Measurements from ENCODE around the gene AFF3.

- no peak for TF ChIP-seq FOXK2 (IDR thresholded peaks at IDR 0.05)
- no peak for TF ChIP-seq ELF4 (IDR thresholded peaks at IDR 0.05)
- no peak for TF ChIP-seq BHLHE40 (IDR thresholded peaks at IDR 0.05; ENCODE audit: borderline replicate concordance)
- TF ChIP-seq LEF1 (IDR thresholded peaks at IDR 0.05; ENCODE audit: borderline replicate concordance): no peak
- no peak for TF ChIP-seq SP1 (IDR thresholded peaks at IDR 0.05)
- TF ChIP-seq NFRKB (IDR thresholded peaks at IDR 0.05): no peak
- no peak for TF ChIP-seq ZNF384 (IDR thresholded peaks at IDR 0.05)
- no peak for TF ChIP-seq FOXM1 (IDR thresholded peaks at IDR 0.05; ENCODE audit: borderline replicate concordance)
These were observed 204.1 kb downstream of the AFF3 start for GRCh38 chr2:99938250-99938649.

Data from HEK293T (cell line).